ENCODE measurements around the gene CARD11.

CARD11 gene

GRCh38 chr7:2938514-2939192 is 105.0 kb downstream of the CARD11 start:
- no peak for DNase-seq

GRCh38 chr7:2937701-2938513 is 105.8 kb downstream of the CARD11 start:
- DNase-seq: no peak

GRCh38 chr7:2936891-2937580 is 106.6 kb downstream of the CARD11 start:
- DNase-seq: no peak

- DNase-seq: no peak
These were observed 107.4 kb downstream of the CARD11 start for GRCh38 chr7:2936301-2936700.

GRCh38 chr7:2934984-2935740 is 108.5 kb downstream of the CARD11 start:
- DNase-seq: peak; percentile 6

- DNase-seq: no peak
These were observed 109.4 kb downstream of the CARD11 start for GRCh38 chr7:2934211-2934731.

- DNase-seq: no peak
These were observed 111.0 kb downstream of the CARD11 start for GRCh38 chr7:2932402-2933251.

GRCh38 chr7:2931034-2931415 is 112.6 kb downstream of the CARD11 start:
- DNase-seq: no peak

- no peak for DNase-seq
These were observed 113.2 kb downstream of the CARD11 start for GRCh38 chr7:2930310-2931033.

GRCh38 chr7:2929321-2930201 is 114.1 kb downstream of the CARD11 start:
- DNase-seq: peak; percentile 26

- DNase-seq: peak; percentile 65
These were observed 114.9 kb downstream of the CARD11 start for GRCh38 chr7:2928613-2929311.

- no peak for DNase-seq
These were observed 115.4 kb downstream of the CARD11 start for GRCh38 chr7:2928256-2928612.

- no peak for DNase-seq
These were observed 116.1 kb downstream of the CARD11 start for GRCh38 chr7:2927592-2927991.

GRCh38 chr7:2926896-2927405 is 116.7 kb downstream of the CARD11 start:
- peak; percentile 19 for DNase-seq

- DNase-seq: no peak
These were observed 117.4 kb downstream of the CARD11 start for GRCh38 chr7:2926120-2926895.

GRCh38 chr7:2924866-2925840 is 118.5 kb downstream of the CARD11 start:
- DNase-seq: peak; percentile 8
